Bone marrow (tissue), 2 donors: Measurements from ENCODE around the gene XPNPEP2.

Experiments
- DNase-seq, 2 donors: peaks; one replicate each; lab custom pipeline; 2025; lab: John Stamatoyannopoulos, UW

The XPNPEP2 gene

DNA sequence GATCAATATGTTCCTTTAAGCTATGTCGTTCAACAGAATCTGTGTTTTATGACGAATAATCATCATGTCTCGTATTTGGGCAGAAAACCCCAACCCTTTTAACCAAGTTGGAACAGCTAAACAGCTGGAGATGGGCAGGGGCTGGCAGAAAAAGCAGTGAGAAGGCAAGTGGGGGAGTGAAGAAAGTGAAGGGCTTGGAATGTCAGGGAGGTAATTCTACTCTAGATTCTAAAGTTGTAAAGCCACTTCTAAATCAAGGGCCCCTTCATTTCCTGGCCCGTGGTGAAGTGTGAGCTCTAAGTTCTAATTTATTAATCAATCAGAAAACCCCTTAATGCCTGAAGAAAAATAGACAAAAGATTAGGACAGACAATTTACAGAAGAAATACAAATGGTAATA lies 61.4 kb downstream of the XPNPEP2 start:
- DNase-seq: no peak

DNA sequence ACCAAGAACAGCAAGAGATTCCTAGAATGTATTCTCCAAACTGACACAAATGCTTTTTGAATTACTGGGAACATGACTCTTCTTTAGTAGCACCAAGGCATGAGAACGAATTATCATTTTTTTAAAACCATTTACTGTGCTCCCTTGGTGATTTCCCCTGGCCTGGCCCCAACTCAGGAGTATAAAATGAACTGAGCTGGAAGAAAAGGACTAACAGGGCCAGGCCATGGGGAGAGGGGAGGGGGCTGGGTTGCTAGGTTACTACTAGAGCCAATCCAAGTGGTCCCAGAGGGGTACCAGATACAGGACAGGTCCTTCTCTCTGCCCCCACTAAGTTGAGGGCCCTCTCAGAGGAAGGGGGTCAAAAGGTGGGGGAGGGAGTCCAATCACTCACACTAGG lies 64.1 kb downstream of the XPNPEP2 start:
- DNase-seq: no peak

DNA sequence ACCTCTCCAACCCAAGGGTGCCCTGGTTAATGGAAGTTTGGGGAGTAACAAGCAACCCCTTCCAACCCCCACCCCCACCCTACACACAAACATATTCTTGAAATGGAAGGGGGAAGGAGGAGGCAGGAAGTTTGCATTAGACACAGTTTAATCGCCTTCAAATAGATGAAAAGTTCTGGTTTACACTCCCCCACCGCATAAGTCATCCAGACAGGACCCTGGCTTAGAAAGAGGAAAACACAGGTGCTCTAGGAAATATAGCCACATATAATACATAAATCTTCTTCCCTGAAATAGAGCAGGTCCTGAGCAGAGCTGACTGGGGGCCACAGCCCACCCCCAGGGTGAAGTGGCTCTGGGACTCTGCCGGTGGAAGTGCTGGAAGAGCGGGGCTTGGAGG lies 66.0 kb downstream of the XPNPEP2 start:
- DNase-seq: no peak

- DNase-seq: no peak
Measured at GRCh38 chrX:129808158-129808828, 69.5 kb downstream of the XPNPEP2 start.

GRCh38 chrX:129808829-129809796 lies 70.3 kb downstream of the XPNPEP2 start:
- no peak for DNase-seq

DNA sequence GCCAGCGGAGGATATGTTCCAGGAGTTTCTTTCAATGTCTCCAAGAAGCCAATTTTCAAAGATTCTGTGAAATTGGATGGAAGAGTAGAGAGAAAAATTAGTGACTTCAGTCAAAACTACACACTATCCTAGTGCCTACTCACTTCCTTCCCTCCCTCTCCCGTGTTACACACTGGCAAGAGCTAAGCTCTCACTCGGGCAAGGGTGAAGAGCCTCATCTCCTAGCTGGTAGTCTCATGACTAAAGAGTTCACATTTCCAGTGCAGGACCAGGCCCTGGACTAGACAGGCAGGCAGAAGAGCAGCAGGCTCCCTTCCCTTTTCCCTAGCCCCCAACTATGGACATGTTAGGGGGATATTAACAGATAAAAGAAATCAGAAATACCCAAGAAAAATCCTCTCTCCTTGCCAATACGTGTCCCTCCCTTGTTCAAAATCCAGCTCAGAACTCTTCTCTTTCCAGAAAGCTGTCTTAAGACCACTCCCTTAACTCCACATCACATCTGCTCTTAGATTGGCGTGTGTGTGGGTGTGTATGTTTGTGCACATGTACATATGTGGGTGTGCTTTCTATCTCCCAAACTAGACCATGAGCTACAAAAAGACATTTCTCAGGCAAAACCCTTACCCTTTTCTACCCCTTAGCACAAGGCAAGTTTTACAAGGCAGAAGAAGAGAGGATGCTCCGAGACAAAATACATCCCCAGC lies 75.0 kb downstream of the XPNPEP2 start:
- DNase-seq: no peak

DNA sequence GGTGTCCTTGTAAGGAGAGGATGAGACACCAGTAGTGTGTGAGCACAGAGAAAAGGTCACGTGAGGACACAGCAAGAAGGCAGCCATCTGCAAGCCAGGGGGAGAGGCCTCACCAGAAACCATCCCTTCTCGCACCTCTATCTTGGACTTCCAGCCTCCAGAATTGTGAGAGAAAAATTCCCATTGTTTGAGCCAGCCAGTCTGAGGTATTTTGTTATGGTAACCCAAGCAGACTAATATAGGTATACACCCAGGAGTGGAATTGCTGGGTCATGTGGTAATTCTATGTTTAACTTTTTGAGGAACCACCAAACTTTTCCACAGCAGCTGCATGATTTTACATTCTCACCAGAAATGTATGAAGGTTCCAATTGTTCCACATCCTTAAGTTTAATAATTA lies 79.3 kb downstream of the XPNPEP2 start:
- no peak for DNase-seq
